Loucy (cell line): ENCODE measurements around the gene PLEKHG4B.

Experiments
- H2AFZ ChIP-seq: fragments of 200-600 bp; sonication (generic); 2 replicates; pipeline ENCODE4 v1.6.0; 2016; ENCODE audit warnings: antibody characterized with exemption, mild to moderate bottlenecking, low read length, moderate library complexity
- H3F3A ChIP-seq: fragments of 200-600 bp; 2 replicates; pipeline ENCODE4 v1.6.0; 2016; ENCODE audit warnings: antibody characterized with exemption, low read depth, mild to moderate bottlenecking
- H3K27me3 ChIP-seq: fragments of 200-600 bp; sonication (generic); 2 replicates; pipeline ENCODE4 v1.6.1; 2014; ENCODE audit warnings: low read length, mild to moderate bottlenecking; ENCODE audit not compliant: insufficient read depth, poor library complexity, severe bottlenecking
- H3K36me3 ChIP-seq: fragments of 200-600 bp; sonication (generic); 2 replicates; pipeline ENCODE4 v1.6.1; 2016; ENCODE audit warnings: low read length; ENCODE audit not compliant: insufficient read depth
- H3K4me1 ChIP-seq: fragments of 200-600 bp; sonication (generic); 2 replicates; pipeline ENCODE4 v1.5.1; 2014; ENCODE audit warnings: low read length, mild to moderate bottlenecking; ENCODE audit not compliant: insufficient read depth, poor library complexity, severe bottlenecking
- H3K4me2 ChIP-seq: fragments of 200-600 bp; sonication (generic); 2 replicates; pipeline ENCODE4 v1.6.0; 2014; ENCODE audit warnings: antibody characterized with exemption, low read length, low read depth, mild to moderate bottlenecking; ENCODE audit not compliant: poor library complexity, severe bottlenecking
- H3K4me3 ChIP-seq: fragments of 200-600 bp; sonication (generic); 2 replicates; pipeline ENCODE4 v1.5.1; 2014; ENCODE audit warnings: low read length, mild to moderate bottlenecking, mixed read lengths; ENCODE audit not compliant: poor library complexity, severe bottlenecking
- H3K79me2 ChIP-seq: fragments of 200-600 bp; sonication (generic); 2 replicates; pipeline ENCODE4 v1.6.1; 2014; ENCODE audit warnings: low read length; ENCODE audit not compliant: insufficient read depth
- H3K9ac ChIP-seq: fragments of 200-600 bp; sonication (generic); 2 replicates; pipeline ENCODE4 v1.6.0; 2014; ENCODE audit warnings: mild to moderate bottlenecking, low read depth, low read length, moderate library complexity; ENCODE audit not compliant: poor library complexity, severe bottlenecking
- H3K9me2 ChIP-seq: fragments of 200-600 bp; sonication (generic); replicated peaks from 2 replicates; pipeline ENCODE4 v1.6.1; 2016; ENCODE audit warnings: low read depth, low read length, mixed read lengths
- H3K9me3 ChIP-seq: fragments of 200-600 bp; sonication (generic); 2 replicates; pipeline ENCODE4 v1.6.1; 2014; ENCODE audit warnings: mild to moderate bottlenecking, antibody characterized with exemption, low read length, low read depth; ENCODE audit not compliant: insufficient read depth
- H4K20me1 ChIP-seq: fragments of 200-600 bp; sonication (generic); 2 replicates; pipeline ENCODE4 v1.6.0; 2014; ENCODE audit warnings: antibody characterized with exemption, low read length, mild to moderate bottlenecking; ENCODE audit not compliant: insufficient read depth, poor library complexity, severe bottlenecking
- EZH2phosphoT487 ChIP-seq: fragments of 200-600 bp; IDR thresholded peaks from 2 replicates; pipeline ENCODE4 v1.6.1; 2018; ENCODE audit warnings: antibody characterized with exemption, mild to moderate bottlenecking, moderate library complexity, borderline replicate concordance
- TF ChIP-seq, protein P1 (sequence below): fragments of 200-600 bp; sonication (generic); conservative IDR thresholded peaks from 2 replicates; pipeline ENCODE4 v1.5.1; 2014; ENCODE audit warnings: mild to moderate bottlenecking, antibody characterized with exemption, low read length

PLEKHG4B gene

DNA sequence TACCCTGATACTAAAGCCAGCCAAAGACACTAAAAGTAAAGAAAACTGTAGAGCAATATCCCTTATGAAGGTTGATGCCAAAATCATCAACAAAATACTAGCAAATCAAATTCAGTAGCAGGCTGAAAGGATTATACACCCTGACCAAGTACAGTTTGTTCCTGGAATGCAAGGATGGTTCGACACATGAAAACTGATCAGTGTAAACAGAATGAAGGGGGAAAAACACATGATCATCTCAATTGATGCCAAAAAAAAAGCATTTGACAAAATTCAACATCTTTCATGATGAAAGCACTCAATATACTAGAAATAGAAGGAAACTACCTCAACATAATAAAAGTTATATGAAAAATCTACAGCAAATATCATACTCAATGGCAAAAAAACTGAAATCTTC lies 55.8 kb downstream of the PLEKHG4B start:
- Histone ChIP-seq H3K9me2 (no peaks in the 10 kb centered on the region), H3K36me3 (no peaks in the 10 kb centered on the region), H3K4me1 (no peaks in the 10 kb centered on the region)

DNA sequence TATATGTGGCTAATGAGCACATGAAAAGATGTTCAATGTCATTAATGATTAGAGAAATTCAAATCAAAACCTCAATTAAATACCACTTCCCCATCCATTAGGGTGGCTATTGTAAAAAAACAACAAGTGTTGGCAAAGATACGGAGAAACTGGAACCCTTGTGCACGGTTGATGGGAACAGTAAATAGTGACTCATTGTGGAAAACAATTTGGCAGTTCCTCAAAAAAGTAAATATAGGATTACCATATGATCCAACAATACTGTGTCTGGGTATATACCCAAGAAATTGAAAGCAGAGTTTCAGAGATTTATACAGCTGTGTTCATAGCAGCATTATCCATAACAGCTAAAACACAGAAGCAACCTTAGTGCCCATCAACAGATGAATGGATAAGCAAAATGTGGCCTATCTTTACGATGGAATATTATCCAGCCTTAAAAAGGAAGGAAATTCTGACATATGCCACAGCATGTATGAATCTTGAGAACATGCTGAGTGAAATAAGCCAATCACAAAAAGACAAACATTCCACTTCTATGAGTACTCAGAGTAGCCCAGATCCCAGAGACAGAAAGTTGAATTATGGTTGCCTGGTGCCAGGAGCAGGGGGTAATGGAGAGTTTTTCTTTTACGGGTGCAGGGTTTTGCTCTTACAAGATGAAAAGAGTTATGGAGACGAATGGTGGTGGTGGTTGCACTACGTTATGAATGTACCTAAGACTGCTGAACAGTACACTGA lies 57.9 kb downstream of the PLEKHG4B start:
- no peaks in the 10 kb centered on the region for H3K9me2 ChIP-seq
- no peaks in the 10 kb centered on the region for H3K36me3 ChIP-seq
- peaks cover 8% of the 10 kb centered on the region for H3K4me1 ChIP-seq

More for the DNA sequence above, 55.8 kb downstream of the PLEKHG4B start:
- H3K27me3 ChIP-seq: no peaks in the 10 kb centered on the region
- H3K4me2 ChIP-seq: no peak overlapping the region
- no peak overlapping the region for H3K4me3 ChIP-seq
- H3K9ac ChIP-seq: no peak overlapping the region
- no peaks in the 10 kb centered on the region for H4K20me1 ChIP-seq
- H3K9me3 ChIP-seq: peaks cover 19% of the 10 kb centered on the region; the same call in 1 of the 2 replicates
- H3F3A ChIP-seq: no peaks in the 10 kb centered on the region
- TF ChIP-seq, protein P1, sequence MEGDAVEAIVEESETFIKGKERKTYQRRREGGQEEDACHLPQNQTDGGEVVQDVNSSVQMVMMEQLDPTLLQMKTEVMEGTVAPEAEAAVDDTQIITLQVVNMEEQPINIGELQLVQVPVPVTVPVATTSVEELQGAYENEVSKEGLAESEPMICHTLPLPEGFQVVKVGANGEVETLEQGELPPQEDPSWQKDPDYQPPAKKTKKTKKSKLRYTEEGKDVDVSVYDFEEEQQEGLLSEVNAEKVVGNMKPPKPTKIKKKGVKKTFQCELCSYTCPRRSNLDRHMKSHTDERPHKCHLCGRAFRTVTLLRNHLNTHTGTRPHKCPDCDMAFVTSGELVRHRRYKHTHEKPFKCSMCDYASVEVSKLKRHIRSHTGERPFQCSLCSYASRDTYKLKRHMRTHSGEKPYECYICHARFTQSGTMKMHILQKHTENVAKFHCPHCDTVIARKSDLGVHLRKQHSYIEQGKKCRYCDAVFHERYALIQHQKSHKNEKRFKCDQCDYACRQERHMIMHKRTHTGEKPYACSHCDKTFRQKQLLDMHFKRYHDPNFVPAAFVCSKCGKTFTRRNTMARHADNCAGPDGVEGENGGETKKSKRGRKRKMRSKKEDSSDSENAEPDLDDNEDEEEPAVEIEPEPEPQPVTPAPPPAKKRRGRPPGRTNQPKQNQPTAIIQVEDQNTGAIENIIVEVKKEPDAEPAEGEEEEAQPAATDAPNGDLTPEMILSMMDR: no peak
- no peak for TF ChIP-seq EZH2phosphoT487
- no peaks in the 10 kb centered on the region for H3K79me2 ChIP-seq
- no peak overlapping the region for H2AFZ ChIP-seq

DNA sequence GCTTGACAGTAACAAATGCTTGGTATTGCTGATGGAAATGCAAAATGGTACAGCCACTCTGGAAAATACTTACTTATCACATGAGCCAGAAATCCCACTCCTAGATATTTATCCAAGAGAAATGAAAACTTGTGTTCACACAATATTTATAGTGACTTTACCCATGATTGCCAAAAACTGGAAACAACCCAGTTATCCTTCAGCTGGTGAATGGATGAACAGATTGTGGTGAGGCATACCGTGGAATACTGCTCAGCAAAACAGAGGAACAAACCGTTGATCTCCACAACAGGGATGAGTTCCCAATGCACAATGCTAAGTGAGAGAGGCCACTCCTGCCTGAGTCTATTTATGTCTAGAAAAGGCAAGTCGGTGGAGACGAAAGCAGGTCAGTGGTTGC lies 58.8 kb downstream of the PLEKHG4B start:
- Histone ChIP-seq H3K4me1 (peaks cover 16% of the 10 kb centered on the region), H3K9ac (no peak overlapping the region)
- TF ChIP-seq, protein P1: no peak
- TF ChIP-seq EZH2phosphoT487: no peak

More for the DNA sequence above, 57.9 kb downstream of the PLEKHG4B start:
- no peak overlapping the region for H3K9ac ChIP-seq
- H3F3A ChIP-seq: no peaks in the 10 kb centered on the region
- H3K79me2 ChIP-seq: no peaks in the 10 kb centered on the region
- no peaks in the 10 kb centered on the region for H3K27me3 ChIP-seq
- H2AFZ ChIP-seq: no peak overlapping the region
- H3K9me3 ChIP-seq: peaks cover 19% of the 10 kb centered on the region; the same call in 1 of the 2 replicates
- no peak overlapping the region for H3K4me3 ChIP-seq
- no peak for TF ChIP-seq EZH2phosphoT487
- TF ChIP-seq, protein P1: no peak
- no peaks in the 10 kb centered on the region for H4K20me1 ChIP-seq
- H3K4me2 ChIP-seq: no peak overlapping the region

More for the DNA sequence above, 58.8 kb downstream of the PLEKHG4B start:
- Histone ChIP-seq H3K36me3 (no peaks in the 10 kb centered on the region), H3K9me3 (peaks cover 19% of the 10 kb centered on the region; the same call in 1 of the 2 replicates), H3F3A (no peaks in the 10 kb centered on the region), H3K4me3 (no peak overlapping the region), H2AFZ (no peak overlapping the region), H3K9me2 (no peaks in the 10 kb centered on the region), H4K20me1 (no peaks in the 10 kb centered on the region), H3K79me2 (no peaks in the 10 kb centered on the region), H3K4me2 (no peak overlapping the region), H3K27me3 (no peaks in the 10 kb centered on the region)
